ENCODE data around the gene UBAP1.
"Not testable (repeated sequence)": the region's sequence is repeated elsewhere in the genome, so short reads cannot be mapped to it uniquely, and the experiment has no call there.

UBAP1 gene

DNA sequence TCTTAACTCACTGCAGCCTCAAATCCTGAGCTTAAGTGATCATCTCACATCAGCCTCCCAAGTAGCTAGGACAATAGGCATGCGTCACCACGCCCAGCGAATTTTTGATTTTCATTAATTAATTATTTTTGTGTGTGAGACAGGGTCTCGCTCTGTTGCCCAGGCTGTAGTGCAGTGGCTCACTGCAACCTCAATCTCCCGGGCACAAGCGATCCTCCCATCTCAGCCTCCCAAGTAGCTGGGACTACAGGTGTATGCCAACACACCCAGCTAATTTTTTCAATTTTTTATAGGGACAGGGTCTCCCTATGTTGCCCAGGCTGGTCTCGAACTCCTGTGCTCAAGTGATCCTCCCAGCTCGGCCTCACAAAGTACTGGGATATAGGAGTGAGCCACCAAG is 41.4 kb downstream of the UBAP1 start:
- no peak for DNase-seq (ENCODE audit: low read depth in 2 of 3, low spot score in 2 of 3)

DNA sequence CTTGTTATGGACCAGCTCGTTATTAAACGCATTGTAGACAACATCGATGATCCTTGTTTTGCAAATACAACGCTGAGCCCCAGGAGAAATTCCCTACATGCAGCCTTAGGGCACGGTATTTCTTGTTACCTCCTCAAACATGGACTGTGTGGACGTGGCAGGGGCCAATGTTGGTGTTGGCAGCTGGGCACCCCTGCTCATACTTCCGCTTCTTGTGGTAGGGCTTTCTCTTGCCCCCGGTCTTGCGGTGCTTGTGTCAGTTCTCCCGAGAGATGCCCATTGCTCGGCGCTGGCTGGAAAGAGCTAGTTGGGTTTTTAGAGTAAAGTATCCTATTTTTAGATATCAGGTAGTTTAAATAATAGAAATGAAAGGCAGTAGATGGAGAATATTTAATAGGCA is 45.5 kb downstream of the UBAP1 start:
- no peak for DNase-seq (ENCODE audit: low read depth in 2 of 3, low spot score in 2 of 3)

DNA sequence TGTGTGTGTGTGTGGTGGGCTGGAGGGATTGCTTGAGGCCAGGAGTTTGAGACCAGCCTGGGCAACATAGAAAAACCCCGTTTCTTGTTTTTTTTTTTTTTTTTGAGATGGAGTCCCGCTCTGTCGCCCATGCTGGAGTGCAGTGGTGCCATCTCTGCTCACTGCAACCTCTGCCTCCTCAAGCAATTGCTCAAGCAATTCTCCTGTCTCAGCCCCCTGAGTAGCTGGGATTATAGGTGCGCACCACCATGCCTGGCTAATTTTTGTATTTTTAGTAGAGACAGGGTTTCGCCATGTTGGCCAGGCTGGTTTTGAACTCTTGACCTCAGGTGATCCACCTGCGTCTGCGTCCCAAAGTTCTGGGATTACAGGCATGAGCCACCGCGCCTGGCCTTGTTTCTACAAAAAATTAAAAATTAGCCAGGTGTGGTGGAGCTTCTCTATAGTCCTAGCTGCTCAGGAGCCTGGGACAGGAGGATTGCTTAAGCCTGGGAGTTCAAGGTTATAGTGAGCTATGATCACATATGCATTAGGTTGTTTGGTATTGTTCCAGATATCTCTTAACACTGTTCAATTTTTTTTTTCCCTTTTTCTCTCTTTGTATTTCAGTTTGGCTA is 47.4 kb downstream of the UBAP1 start:
- DNase-seq (ENCODE audit: low read depth in 2 of 3, low spot score in 2 of 3), result not testable (repeated sequence)

DNA sequence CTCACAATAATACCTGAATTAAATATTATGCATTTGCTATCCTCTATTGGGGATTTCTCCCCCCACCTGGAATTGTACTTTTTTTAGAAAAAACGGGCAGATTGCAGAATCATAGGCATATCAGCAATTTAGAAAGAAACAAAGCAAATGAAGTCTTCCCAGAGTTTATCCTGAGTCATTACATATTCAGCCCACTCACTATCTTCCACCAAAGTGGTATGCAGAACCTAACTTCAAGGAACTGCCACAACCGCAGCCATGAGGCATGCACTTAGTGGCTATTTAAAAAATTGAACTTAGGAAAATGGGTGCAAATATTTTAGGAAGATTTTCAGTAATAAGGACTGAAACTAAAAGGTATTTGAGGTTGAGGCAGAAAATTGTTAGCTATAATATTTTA is 48.6 kb downstream of the UBAP1 start:
- DNase-seq (ENCODE audit: low read depth in 2 of 3, low spot score in 2 of 3), result no peak

DNA sequence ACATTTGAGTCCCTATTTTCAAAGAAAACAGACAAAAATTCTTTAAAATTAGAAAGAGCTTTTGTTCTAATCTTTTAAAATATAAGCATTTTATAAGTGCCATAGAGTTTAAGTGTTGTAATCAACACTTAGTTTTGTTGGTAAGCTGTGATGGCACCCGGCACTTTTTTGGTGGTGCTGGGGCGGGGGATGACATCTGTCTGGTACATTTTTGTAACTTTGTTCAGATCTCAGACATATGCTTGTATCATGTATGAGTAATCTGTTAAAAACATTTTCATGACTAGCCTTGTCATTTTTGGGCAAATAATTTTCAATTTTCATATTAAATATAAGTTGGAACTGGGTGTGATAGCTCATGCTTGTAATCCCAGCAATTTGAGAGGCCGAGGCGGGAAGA is 51.7 kb downstream of the UBAP1 start:
- DNase-seq (ENCODE audit: low read depth in 2 of 3, low spot score in 2 of 3), result no peak

DNA sequence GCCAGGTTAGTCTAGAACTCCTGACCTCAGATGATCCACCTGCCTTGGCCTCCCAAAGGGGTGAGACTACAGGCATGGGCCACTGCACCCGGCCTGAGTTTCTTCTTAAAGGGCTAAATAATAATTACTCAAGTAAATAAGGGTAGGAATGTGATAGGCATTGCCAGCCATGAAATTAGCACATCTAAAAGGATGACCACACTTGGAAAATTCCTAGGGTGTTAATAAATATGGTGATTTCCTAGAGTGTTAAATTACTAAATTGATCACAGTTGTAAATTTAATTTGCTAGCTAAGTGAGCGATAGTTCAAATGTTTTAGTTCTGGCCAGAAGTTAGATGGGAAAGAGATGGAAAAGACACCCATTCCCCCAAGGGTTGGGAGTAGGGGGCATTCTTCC is 53.4 kb downstream of the UBAP1 start:
- no peak for DNase-seq (ENCODE audit: low read depth in 2 of 3, low spot score in 2 of 3)

DNA sequence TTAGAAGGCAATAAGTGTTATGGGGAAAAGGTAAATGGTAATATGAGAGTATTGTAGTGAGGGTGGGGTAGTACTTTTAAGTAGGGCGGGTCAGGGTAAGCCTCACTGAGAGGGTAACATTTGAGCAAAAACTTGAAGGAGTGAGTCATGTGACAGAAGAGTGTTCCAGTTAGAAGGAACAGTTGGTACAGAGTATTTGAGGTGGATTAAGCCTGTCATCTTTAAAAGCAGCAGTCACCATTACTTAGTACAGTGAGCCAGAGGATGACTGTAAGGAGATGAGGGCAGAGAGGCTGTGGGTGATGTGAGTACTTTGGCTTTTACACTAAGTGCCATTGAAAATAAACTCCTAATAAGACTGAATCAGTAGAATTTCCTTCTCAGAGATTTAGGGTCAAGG is 54.8 kb downstream of the UBAP1 start:
- DNase-seq (ENCODE audit: low read depth in 2 of 3, low spot score in 2 of 3), result no peak

DNA sequence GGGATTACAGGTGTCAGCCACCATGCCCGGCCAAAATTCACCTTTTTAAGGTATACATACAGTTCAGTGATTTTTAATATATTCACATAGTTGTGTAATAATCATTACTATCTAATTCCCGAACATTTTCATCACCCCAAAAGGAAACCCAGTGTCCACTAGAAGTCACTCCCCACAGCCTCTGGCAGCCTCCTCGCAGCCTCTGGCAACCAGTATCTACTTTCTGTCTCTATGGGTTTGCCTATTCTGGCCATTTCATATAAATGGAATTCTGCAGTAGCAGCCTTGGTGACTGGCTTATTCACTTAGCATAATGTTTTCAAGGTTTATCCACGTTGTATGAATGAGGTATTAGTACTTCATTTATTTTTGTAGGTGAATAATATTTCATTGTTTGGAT is 59.0 kb downstream of the UBAP1 start:
- DNase-seq (ENCODE audit: low read depth in 2 of 3, low spot score in 2 of 3), result no peak

DNA sequence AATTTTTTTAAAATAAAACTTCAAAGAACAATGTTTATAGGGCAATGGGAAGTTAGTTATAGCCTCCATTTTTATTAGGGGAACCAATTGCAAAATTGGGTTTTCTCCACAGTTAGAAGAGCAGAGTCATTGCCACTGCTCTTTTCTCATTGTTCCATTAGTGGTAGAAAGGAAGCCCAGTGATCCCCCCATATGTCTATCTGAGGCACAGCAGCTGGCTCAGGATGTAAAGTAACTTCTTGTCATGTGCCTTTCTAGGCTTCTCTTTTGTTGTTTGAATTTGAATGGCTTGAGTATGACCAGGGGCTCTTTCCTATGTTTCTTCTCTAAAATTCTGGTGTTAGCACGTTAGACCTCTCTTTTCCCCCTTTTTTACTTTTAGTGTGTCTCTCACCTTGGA is 61.2 kb downstream of the UBAP1 start:
- no peak for DNase-seq (ENCODE audit: low read depth in 2 of 3, low spot score in 2 of 3)

DNA sequence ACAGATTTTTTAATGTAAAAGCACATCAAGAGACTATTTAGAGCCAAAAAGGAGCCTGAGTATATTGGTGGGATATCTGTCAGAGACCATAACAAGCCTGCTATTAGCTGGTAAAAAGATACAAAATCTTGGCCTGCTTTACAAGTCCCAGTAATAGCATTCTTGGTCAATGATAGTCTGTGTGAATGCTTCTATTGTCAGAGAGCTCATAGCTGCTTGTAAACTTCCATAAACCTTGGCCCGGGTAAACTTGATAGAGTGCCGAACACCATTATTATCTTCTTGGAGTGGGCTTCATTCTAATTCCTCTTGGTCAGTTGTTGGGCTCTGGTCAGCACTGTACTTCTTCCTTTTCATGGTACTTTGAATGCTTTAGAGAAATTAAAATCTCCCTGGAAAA is 64.0 kb downstream of the UBAP1 start:
- DNase-seq (ENCODE audit: low read depth in 2 of 3, low spot score in 2 of 3), result no peak

DNA sequence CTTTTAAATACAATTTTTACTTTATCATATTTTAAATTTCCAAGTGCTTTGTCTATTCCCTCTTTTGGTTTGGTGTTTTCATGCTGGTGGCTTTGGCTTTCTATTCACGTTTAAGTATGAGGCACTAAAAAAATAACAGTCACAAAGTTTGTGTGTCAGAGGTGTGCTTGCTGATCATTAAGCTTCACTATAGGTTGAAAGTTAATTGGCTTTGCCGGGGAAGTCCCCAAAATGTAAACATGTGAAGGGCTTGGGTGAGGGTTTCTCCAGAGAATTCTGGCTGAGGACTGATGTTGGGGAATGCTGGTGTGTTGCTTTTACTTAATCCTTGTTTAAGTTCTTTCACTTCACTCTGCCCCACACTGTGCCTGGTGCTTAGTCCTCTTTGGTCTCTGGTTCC is 66.4 kb downstream of the UBAP1 start:
- not testable (repeated sequence) for DNase-seq (ENCODE audit: low read depth in 2 of 3, low spot score in 2 of 3)

DNA sequence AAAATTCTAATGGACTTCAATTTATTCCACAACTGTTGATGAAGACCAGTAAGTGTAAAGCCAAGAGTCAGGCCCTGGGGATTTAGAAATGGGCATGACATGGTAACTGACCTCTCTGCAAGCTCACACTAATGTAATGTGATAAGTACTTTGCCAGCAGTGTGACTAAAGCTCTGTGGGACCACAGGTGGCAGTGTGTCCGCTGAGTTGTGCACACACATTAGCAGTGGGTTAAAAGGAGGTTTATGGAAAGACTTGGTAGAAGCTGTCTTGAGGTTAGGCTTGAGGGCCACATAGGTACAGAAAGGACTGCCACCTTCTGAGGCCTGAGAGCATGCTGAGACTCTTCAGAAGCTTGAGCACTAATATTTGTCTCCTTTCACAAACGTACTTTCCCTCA is 67.6 kb downstream of the UBAP1 start:
- no peak for DNase-seq (ENCODE audit: low read depth in 2 of 3, low spot score in 2 of 3)

DNA sequence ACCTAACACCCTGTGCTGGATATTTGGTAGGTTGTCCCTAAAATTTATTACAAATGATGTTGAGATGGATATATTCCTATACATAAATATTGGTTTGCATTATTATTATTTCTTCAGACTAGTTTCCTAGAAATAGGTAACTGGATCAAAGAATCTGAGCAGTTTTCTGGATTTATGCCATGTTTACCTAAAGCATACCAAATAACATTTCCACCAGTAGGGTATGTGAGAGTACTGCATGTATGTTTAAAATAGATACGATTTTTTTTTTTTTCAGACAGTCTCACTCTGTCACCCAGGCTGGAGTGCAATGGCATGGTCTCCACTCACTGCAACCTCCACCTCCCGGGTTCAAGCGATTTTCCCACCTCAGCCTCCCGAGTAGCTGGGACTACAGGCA is 68.9 kb downstream of the UBAP1 start:
- not testable (repeated sequence) for DNase-seq (ENCODE audit: low read depth in 2 of 3, low spot score in 2 of 3)

DNA sequence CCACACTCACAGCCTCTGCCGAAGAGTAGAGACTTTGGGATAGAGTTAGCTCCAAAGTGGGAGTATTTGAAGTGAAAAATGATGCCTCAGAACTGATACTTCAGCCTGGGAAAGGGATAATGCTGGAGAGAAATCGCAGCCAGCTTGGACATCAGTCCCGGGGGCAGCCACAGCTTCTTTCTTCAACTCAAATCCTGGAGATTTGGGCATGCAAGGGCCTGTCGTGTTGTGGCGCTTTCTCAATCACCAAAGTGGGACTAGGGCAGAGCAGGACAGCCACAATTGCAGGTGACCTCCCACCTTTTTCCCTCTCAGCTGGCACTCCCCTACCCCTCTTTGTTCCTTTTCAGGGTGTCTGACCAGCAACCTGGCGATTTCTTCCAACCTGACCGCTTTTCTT is 70.4 kb downstream of the UBAP1 start:
- DNase-seq (ENCODE audit: low read depth in 2 of 3, low spot score in 2 of 3), result no peak

DNA sequence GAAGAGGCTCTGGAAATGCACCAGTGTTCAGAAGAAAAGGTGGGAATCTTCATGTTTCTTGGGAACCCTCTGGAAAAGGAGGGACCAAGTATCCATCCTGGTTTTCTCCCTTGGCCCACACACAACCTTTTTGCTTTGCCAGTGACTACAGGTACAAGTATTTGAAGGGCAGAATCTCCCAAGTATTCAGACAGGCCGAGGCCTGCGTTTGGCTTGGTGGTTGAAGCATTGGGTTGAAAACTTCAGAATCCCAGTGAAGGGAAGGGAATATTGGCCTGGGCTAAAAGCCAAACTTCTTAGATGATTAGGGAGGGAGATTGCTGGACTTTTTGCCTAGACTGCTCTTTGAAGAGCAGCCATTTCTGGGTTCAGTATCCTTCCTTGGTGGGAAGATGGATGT is 71.9 kb downstream of the UBAP1 start:
- no peak for DNase-seq (ENCODE audit: low read depth in 2 of 3, low spot score in 2 of 3)

DNA sequence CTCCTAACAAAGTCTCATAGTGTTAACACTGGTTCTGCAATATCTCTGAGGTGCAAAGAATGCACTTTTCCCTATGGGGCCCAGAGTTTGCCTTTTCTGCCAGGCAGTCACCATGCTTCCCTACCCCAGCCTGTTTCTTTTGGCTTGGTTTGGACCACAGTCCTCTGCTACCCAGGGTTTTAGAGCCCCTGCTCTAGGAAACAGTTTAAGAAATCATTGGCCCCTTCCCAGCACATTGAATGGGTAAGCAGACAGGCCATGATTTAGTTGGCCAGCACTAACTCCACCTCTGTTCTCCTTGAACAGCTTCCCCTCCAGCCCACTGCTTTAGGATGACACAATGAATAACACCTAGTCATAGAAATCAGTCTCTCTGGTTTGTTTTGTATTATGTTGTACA is 73.2 kb downstream of the UBAP1 start:
- no peak for DNase-seq (ENCODE audit: low read depth in 2 of 3, low spot score in 2 of 3)

DNA sequence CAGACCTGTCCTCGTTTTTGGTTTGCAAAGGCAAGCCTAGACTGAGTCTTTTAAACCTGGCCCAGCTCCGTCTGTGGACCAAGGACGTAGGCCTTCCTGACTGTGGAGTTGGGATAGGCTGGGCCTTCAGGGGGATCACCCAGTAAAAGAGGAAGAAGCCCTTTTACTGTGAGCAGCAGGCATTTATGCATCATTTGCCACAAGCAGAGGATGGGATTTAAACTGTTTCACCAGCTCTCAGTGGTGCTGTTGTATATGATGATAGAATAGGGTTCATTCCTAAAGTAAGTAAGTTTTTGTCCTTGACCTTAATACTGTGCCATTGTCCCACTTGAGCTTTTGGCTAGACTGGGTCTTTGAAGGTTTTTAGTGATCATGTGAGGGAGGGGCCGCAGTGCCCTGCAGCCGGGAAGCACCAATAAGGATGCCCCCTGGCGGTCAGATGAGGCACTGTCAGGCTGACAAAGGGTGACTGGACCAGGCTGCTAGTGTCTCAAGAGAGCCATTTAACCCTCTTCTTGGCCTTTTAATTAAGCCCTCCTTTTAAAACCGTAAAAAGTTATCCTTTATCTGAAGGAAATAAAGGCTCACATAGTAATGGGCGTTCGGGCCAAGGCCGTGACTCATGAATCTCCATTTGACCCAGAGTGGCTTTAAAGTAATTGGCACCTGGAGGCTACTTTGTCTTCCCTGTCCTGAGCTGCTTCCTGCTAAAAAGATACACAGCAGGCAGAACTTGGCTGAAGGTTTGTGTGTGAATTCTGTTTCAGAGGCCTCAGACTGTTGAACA is 74.0 kb downstream of the UBAP1 start:
- peak; percentile 16 to 41 (median 27) for DNase-seq (ENCODE audit: low read depth in 2 of 3, low spot score in 2 of 3)

DNA sequence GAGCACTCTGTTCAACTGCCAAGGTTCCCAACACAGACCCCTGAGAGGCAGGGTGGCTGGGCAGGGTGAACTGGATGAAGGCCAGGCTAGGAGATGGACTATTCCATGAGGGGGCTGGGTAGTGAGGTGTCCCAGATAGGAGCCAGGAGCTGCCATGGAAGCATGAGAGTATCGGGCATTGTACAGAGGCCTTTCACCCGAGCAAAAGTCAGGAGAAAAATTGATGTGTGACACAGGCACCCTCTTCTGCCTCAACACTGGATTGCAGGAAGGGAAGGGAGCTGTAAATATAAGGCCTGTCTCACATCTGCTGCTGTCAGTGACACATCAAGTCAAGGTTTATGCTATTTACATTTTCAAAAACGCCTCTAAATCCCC is 74.6 kb downstream of the UBAP1 start:
- DNase-seq (ENCODE audit: low read depth in 2 of 3, low spot score in 2 of 3), result no peak

DNA sequence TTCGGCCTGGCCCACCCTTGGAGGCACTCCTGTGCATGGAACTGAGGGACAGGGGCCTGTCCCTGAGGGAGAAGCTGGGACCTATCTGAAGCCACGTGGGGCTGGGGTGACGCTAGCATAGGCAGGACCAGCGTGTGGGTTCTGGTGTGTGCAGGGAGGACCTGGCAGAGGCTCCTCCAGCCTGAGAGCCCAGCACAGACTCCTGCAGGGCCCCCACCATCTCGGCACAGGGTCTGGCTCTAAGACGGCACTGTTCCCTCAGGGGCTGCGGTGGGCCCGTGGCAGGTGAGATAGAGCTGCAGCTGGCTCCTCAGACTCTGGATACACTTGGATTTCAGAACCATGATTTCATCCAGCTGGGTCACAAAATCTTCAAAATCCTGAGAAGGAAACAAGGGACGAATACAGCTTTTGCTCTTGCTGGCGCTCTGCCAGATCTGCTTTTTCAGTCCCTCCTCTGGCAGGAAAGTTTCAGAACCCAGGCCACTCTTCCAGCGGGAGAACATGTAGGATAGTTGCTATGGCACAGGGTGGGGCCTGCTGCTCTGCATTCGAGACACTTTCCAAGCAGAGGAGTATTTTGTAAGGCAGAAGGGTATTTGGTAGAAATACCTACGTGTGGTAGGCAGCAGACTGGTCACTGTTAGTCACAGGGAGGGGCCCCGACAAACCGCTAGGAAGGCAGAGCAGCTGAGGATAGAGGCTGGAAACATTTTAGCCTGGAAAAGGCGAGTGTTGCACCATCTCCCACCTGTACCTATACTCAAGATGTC is 75.5 kb downstream of the UBAP1 start:
- DNase-seq (ENCODE audit: low read depth in 2 of 3, low spot score in 2 of 3), result no peak

DNA sequence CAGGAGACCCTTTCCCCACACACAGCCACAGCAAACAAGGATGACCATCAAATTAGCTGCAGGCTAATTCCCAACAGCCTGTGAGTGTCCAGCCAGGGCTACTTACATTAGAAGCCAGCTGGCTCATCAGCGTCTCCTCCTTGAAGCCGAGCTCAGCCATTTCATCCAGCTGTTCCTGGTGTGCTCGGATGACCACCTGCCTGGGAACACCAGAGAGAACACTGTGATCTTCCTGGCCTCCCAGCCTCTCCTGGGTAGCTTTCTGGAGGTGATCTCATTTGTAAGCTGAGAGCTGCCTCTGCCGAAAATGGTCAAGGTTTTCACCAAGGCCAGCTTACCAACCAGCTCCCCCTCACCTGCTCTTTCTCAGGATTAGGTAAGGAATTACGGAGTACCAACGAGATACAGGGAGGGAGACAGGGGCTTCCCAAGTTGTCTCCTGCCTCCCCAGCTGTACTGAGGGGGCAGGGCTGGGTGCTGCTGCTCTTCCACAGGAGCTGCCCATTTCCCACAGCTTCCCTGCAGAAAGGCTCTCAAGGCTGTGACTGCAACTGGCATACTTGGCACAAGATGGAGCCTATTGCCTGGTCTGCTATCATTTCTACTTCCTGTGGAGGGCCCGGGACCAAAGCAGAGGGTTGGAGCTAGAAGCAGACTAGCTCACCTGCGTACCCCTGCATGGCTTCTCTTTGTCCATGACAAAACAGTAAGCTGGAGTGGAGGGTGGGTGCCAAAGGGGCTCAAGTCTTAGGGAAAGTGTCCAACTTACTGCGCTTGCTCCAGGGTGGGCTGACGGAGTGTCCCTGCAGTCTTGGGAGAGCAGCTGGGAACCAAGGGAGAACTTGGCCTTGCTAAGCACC is 76.4 kb downstream of the UBAP1 start:
- DNase-seq (ENCODE audit: low read depth in 2 of 3, low spot score in 2 of 3), result no peak

DNA sequence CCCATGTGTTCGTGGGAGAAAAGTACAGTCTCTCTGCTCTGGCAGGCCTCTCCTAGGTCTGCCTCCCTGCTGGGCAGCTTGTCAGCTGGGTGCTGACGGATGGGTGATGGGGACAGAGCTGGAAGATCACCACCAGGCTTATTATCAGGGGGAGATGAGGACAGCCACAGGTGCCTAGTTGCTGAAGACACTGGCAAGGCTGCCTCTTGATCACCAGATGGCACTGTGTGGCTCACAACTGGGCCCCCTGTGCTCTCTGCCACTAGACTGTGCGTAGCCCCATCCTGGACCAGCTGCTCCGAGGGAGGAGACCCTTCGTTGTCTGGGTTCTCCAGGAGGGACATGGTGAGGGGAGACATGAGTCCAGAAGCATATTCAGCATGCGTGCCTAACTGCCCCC is 77.3 kb downstream of the UBAP1 start:
- DNase-seq (ENCODE audit: low read depth in 2 of 3, low spot score in 2 of 3), result no peak
